HG03439 (cell line): ENCODE results near the gene DERL3.

Source experiments
- ATAC-seq: cut with Tn5 transposase; IDR thresholded peaks from one replicate; pipeline ENCODE4 v1.9.1; 2021; ENCODE audit warnings: mild to moderate bottlenecking, moderate library complexity; ENCODE audit not compliant: unreplicated experiment

DERL3 gene

GRCh38 chr22:23812378-23812777 lies 26.4 kb downstream of the DERL3 start:
- ATAC-seq = no peak

- ATAC-seq = no peak
These were observed 32.0 kb downstream of the DERL3 start for GRCh38 chr22:23806837-23807236.

DNA sequence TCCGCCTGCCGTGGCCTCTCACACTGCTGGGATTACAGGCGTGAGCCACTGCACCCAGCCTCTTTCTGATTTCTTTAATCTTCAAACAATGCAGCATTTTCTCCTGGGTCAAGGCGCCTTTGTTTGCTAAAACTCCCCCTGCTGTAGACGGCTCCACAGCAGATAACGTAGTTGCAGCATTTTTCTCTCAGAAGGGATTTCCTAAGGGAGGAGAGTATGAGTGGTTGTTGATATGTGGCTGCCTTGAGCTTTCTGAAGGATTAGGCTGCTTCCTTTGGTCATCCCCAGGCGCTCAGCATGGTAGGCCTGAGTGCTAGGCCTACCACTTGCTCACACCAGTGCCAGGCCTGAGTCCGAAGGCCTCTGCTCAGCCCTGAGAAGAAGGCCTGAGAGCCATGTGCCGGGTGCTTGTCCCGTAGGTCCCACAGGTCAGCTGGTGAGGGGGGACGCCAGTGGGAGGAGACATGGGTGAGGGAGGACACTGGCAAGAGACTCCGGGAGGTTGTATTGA lies 34.0 kb downstream of the DERL3 start:
- no peak for ATAC-seq

DNA sequence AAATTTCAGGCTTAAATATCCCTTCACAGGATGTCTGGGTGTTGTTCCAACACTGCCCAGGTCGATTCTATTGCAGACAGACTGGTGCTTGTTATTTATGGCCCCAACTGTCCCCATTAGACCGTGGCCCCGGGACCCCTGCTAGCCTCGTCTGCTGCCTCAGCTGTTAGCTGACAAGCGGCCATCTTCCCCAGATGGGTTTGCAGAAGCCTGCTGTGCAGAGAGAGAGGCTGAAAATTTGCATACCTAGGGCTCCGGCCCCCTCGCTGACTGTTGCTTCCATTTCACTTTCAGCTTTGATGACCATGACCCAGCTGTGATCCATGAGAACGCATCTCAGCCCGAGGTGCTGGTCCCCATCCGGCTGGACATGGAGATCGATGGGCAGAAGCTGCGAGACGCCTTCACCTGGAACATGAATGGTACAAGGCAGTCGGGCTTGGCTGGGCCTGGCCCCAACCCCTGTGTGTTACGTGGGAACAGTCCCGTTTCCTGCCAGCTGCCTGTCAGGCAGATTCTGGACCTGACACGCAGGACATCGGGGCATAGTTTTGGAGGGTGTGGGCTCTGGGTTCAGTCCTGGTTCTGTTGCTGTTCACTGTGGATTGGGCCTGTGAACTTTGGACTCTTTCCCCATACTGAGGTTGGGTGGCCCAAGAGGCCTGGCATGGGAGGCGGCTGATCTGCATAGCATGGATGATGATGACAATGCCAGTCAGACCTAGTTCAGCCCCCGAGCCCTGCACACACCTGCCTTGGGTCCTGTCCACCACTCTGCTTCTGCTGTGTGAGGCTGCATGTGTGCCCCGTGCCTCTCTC lies 35.6 kb downstream of the DERL3 start:
- ATAC-seq = peak; percentile 44

DNA sequence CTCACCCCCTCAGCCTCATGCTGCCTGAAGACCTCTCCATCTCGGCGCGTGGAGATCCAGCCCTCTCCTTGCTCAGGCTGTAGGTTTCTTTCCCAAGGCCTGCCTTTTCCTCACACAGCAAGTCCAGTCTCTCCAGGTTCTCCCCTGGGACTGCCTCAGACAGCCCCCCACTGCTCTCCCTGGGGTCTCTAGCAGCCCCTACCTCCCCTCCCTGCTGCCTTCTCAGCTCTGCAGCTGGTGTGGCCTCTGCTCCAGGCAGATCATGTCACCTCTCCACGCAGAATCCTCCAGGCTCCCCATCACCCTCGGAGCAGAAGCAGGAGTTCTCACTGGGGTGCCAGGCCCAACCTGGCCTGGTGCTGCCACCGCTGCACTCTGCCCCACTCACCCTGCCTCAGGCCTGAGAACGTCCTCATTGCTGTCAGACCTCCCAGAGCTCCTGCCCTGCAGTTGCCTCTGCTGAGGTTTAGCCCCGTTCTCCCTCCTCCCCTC lies 36.9 kb downstream of the DERL3 start:
- no peak for ATAC-seq

- ATAC-seq = no peak
These were observed 37.5 kb downstream of the DERL3 start for GRCh38 chr22:23801238-23801821.

GRCh38 chr22:23800297-23801237 lies 38.2 kb downstream of the DERL3 start:
- ATAC-seq = no peak

DNA sequence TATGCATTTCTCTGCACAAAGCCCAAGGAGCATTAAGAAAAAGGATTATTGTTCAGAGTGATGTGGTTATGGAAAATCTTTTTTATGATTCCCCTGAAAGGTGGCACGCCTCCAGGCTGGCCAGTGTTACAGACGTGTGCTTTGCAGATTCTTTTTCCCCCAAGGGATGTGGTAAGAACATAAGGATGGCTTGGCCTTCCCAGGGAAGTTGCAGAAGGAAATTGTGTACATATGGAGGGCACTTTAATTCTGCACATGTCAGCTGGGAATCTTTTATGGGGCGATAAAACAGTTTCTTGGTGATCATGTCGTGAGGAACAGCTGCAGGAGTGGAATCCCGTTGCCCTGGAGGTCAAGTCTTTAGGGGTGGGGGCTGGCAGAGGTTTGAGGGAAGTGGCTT lies 42.3 kb downstream of the DERL3 start:
- no peak for ATAC-seq

DNA sequence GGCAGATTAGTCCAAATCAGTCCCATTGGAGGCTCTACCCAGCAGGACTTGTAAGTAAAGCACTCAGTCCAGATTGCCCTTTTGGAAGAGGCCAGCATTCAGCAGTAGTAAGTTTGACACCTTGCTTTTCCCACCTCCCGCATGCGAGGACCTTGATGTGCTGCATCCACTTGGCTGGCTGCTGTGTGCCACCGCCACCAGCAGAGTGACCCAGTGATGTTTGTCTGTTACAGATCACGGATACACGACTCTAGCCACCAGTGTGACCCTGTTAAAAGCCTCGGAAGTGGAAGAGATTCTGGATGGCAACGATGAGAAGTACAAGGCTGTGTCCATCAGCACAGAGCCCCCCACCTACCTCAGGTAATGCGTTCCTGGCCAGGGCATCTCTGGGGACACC lies 45.5 kb downstream of the DERL3 start:
- no peak for ATAC-seq

GRCh38 chr22:23791738-23792645 lies 46.8 kb downstream of the DERL3 start:
- ATAC-seq = no peak

DNA sequence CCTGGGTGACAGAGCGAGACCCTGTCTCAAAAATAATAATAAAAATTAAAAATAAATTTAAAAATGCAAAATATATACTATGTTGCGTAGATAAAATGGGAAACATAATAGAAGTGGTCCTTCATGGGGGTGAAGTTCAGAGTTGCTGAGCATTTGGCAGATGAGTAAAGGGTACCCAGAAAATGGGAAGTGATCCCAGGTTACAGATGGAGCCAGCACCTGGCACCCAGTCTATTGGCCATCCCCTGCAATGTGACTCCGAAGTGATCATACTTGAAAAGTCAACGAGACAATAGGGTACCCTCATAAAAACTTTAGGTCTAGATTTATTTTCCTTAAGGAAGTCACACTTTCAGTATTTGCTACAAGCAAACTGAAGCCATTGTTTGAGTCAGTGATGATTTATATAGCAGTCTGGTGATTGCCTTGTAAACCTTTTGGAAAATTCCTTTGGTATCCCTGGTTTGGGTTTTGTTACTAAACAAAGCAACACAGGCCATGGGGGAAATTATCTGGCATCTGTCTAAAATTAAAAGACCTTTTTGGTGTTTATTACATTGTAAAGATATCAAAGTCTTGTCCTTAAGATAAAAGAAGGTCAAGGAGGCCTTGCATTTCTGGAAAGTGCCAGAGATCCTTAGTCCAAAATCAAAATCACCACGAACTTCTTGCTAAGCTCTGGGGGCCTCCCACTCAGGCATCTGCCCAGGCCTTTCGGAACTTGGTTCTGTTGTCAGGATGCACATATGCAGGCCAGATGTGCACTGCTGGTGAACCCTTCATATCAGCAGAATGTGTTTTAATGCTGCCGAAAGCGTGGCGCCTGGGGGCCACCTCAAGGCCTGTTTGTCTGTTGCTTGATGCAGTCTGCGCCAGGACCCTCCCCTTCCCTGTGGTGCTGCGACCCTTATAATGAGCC lies 47.7 kb downstream of the DERL3 start:
- no peak for ATAC-seq

- no peak for ATAC-seq
These were observed 49.2 kb downstream of the DERL3 start for GRCh38 chr22:23789638-23790037.

DNA sequence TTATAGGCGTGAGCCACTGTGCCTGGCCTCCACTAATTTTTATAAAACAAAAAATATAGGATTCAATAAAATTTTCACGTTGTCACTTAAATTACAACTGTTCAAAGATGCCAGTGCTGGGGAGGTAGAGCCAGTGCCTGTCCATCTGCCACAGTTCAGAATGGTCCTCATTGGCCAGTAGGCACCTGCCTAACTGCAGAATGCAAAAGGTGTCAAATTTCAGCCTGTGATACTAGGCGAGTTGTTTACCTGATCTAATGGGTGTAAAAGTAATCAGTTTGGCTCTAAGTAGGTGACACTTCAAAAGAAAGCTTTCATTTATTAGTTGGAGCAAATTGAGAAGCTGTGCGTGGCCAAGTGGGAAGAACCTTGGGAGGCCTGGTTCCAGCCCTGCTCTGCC lies 49.7 kb downstream of the DERL3 start:
- ATAC-seq = no peak

GRCh38 chr22:23787910-23788309 lies 50.9 kb downstream of the DERL3 start:
- no peak for ATAC-seq

DNA sequence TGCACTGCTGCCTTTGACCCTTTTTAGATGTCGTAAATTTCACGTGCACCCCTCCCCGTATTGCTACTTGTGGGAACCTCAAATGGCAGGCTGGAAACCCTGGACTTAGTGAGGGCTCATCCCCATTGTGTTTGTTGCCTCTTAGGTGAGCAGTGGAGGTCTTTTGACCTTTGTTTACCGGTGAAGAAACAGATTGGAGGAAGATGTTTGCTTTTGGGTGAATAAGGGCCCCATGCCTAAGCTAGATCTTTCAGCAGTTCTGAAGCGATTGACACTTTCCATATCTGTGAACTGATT lies 51.3 kb downstream of the DERL3 start:
- peak; percentile 16 for ATAC-seq

DNA sequence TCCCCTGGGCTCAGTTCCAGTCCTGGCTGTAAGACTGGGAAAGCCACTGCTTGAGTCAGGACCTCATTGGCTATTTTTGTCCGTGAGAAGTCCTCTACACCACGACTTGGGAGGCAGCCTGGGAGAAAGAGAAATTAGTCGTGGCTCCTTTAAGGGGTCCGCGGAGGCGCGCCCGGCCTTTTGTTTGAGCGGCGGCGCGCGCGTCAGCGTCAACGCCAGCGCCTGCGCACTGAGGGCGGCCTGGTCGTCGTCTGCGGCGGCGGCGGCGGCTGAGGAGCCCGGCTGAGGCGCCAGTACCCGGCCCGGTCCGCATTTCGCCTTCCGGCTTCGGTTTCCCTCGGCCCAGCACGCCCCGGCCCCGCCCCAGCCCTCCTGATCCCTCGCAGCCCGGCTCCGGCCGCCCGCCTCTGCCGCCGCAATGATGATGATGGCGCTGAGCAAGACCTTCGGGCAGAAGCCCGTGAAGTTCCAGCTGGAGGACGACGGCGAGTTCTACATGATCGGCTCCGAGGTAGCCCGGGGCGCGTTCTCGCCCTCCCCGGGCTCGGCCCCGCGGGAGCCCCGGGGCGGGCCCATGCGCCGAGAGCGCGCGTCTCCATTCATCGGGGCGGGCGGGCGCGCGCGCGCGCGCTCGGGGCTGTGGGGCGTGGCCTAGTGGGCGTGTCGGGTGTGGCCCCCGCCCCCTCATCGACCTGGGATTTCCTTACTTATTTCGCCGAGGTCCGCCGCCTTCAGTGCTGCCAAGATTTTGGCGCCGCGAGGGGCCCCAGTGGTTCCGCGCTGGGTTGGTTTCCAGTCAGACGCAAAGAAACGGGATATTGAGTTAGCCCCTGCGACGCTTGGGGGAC lies 51.8 kb downstream of the DERL3 start, which contains the start of gene SMARCB1:
Gene SMARCB1 (plus strand): TSS at position 215 of the 848 bp plus-strand sequence. CDS start 204 bp downstream, at position 419.
- peak; percentile 67 for ATAC-seq

DNA sequence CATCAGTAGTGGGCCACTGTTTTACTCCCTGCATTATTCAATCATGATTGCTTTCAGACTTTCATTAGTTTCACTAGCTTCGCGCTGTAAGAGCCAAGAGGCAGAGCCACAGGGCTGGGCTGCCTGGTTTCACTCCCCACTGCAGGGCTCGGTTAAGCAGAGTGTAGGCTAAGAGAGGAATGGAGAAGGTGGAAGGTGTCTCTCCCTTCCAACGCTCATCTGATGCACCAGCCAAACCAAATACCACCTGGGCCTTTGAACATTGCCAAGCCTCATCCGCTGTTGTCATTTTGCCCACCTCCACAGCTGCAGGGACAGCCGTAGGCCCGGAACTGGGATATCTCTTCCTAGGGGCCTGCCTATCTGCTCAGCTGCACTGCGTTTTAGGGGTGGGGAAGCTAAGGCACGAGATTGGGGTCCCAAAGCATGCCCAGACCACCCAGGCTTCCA lies 52.5 kb downstream of the DERL3 start:
- ATAC-seq = no peak
